CD14-positive monocyte (primary cell): ENCODE measurements around the gene SLC22A23. TPM values are rescaled to one million over a fixed set of nuclear protein-coding genes. Genes with fewer than 3 reads are reported as not detected.

ENCODE experiments used
- DNase-seq, 3 donors: peaks; one replicate each; pipeline ENCODE4 v3.0.0-alpha.2; 2011 to 2022
- H2AFZ ChIP-seq: 2 replicates; pipeline ENCODE4 v1.6.0; 2012; ENCODE audit warnings: mild to moderate bottlenecking, low read depth, low read length, inconsistent platforms; ENCODE audit not compliant: insufficient read depth, poor library complexity, severe bottlenecking
- H3K27ac ChIP-seq, 2 donors: 1 replicate in 1 of 2; 2 replicates in 1 of 2; pipeline ENCODE4 v1.5.1; 2012 to 2013; ENCODE audit warnings: low read length in 2 of 2, control low read depth in 1 of 2, inconsistent platforms in 1 of 2, low read depth in 1 of 2, mild to moderate bottlenecking in 1 of 2
- H3K27me3 ChIP-seq, 2 donors: one replicate each; pipeline versions ENCODE4 v1.6.0 to v1.6.1; 2011 to 2013; ENCODE audit warnings: low read length in 2 of 2; ENCODE audit not compliant: control insufficient read depth in 2 of 2, insufficient read depth in 2 of 2
- H3K36me3 ChIP-seq, 2 donors: replicated peaks in 1 of 2; 1 replicate in 1 of 2; 2 replicates in 1 of 2; pipeline versions ENCODE4 v1.5.1 to v1.6.1; 2012 to 2013; ENCODE audit warnings: low read length in 2 of 2, control low read depth in 1 of 2, inconsistent platforms in 1 of 2, mild to moderate bottlenecking in 1 of 2; ENCODE audit not compliant: insufficient read depth in 2 of 2, control insufficient read depth in 1 of 2
- H3K4me1 ChIP-seq, 2 donors: 1 replicate in 1 of 2; 2 replicates in 1 of 2; pipeline versions ENCODE4 v1.5.1 to v1.6.1; 2012 to 2013; ENCODE audit warnings: low read length in 2 of 2, control low read depth in 1 of 2, inconsistent platforms in 1 of 2, mild to moderate bottlenecking in 1 of 2, moderate library complexity in 1 of 2; ENCODE audit not compliant: insufficient read depth in 2 of 2, control insufficient read depth in 1 of 2
- H3K4me2 ChIP-seq: replicated peaks from 2 replicates; pipeline ENCODE3; 2012; ENCODE audit warnings: low read length, moderate library complexity, mild to moderate bottlenecking; ENCODE audit not compliant: poor library complexity, severe bottlenecking; ENCODE audit errors: extremely low read depth
- H3K4me3 ChIP-seq, 3 experiments: fragments of 200-600 bp in 1 of 3; sonication (generic) in 1 of 3; replicated peaks in 1 of 3; 1 replicate in 2 of 3; 2 replicates in 1 of 3; pipeline ENCODE4 v1.5.1; 2011 to 2013; ENCODE audit warnings: low read length in 3 of 3, mild to moderate bottlenecking in 3 of 3, control low read depth in 2 of 3, low read depth in 2 of 3, inconsistent platforms in 1 of 3, moderate library complexity in 1 of 3
- H3K79me2 ChIP-seq: 2 replicates; pipeline ENCODE4 v1.6.0; 2012; ENCODE audit warnings: mild to moderate bottlenecking, control low read depth, inconsistent platforms, low read length, moderate library complexity; ENCODE audit not compliant: insufficient read depth
- H3K9ac ChIP-seq: 2 replicates; pipeline ENCODE4 v1.6.0; 2017; ENCODE audit warnings: low read length, mild to moderate bottlenecking; ENCODE audit not compliant: insufficient read depth, poor library complexity, severe bottlenecking
- H3K9me3 ChIP-seq, 2 donors: replicated peaks in 1 of 2; 1 replicate in 1 of 2; 2 replicates in 1 of 2; pipeline versions ENCODE4 v1.5.1 to v1.6.1; 2012 to 2013; ENCODE audit warnings: low read length in 2 of 2, control low read depth in 1 of 2; ENCODE audit not compliant: control insufficient read depth in 1 of 2, insufficient read depth in 1 of 2
- H4K20me1 ChIP-seq: 2 replicates; pipeline ENCODE4 v1.6.0; 2012; ENCODE audit warnings: mild to moderate bottlenecking, low read length, control low read depth, moderate library complexity; ENCODE audit not compliant: insufficient read depth
- H3K27ac Mint-ChIP-seq, 7 donors: one replicate each; pipeline ENCODE4 v1.8.0; 2020; ENCODE audit warnings: mild to moderate bottlenecking in 7 of 7, mixed read lengths in 7 of 7, moderate library complexity in 6 of 7, inconsistent platforms in 2 of 7
- H3K27me3 Mint-ChIP-seq, 3 donors: one replicate each; pipeline ENCODE4 v1.8.0; 2021 to 2022; ENCODE audit warnings: low read depth in 3 of 3, mild to moderate bottlenecking in 3 of 3, mixed read lengths in 3 of 3, moderate library complexity in 3 of 3, inconsistent platforms in 1 of 3
- H3K36me3 Mint-ChIP-seq, 2 donors: one replicate each; pipeline ENCODE4 v1.8.0; 2020; ENCODE audit warnings: mixed read lengths in 2 of 2, inconsistent platforms in 1 of 2, mild to moderate bottlenecking in 1 of 2
- H3K4me1 Mint-ChIP-seq: one replicate; pipeline ENCODE4 v1.8.0; 2020; ENCODE audit warnings: mild to moderate bottlenecking, mixed read lengths
- H3K4me3 Mint-ChIP-seq, 2 donors: one replicate each; pipeline ENCODE4 v1.8.0; 2020; ENCODE audit warnings: mild to moderate bottlenecking in 2 of 2, mixed read lengths in 2 of 2, moderate library complexity in 1 of 2
- H3K9me3 Mint-ChIP-seq, 7 donors: one replicate each; pipeline ENCODE4 v1.8.0; 2020 to 2022; ENCODE audit warnings: mixed read lengths in 7 of 7, mild to moderate bottlenecking in 6 of 7, moderate library complexity in 6 of 7, inconsistent platforms in 2 of 7
- CTCF ChIP-seq: fragments of 200-600 bp; IDR thresholded peaks from one replicate; pipeline ENCODE4 v1.8.0; 2022; ENCODE audit warnings: antibody characterized with exemption, mild to moderate bottlenecking
- WGBS: methylation state at CpG from one replicate; pipeline ENCODE4 v1.1.5; 2013; ENCODE audit warnings: missing lambda C conversion rate; ENCODE audit not compliant: insufficient coverage; 5-methylcytosine and 5-hydroxymethylcytosine counted together
- intact Hi-C, 2 donors: fragments of 100-400 bp; cut with micrococcal nuclease; formaldehyde crosslinking; loops; one replicate each; pipeline versions ENCODE4 v1.15.0 to v1.15.1; 2023
- polyA plus RNA-seq, 3 donors: library from polyadenylated mRNA; depleted of rRNA in 1 of 3; unstranded in 2 of 3; stranded (reverse) in 1 of 3; fragments of 300-500 nt in 2 of 3; fragments of >200 nt in 1 of 3; fragmentation: Illumina TruSeq in 2 of 3; gene quantifications; 1 replicate in 2 of 3; 2 replicates in 1 of 3; pipeline ENCODE4 v1.2.3, GENCODE V29; 2012 to 2021

Gene SLC22A23
- polyA plus RNA-seq, 3 donors: 0.08 TPM; not detected in 2

DNA sequence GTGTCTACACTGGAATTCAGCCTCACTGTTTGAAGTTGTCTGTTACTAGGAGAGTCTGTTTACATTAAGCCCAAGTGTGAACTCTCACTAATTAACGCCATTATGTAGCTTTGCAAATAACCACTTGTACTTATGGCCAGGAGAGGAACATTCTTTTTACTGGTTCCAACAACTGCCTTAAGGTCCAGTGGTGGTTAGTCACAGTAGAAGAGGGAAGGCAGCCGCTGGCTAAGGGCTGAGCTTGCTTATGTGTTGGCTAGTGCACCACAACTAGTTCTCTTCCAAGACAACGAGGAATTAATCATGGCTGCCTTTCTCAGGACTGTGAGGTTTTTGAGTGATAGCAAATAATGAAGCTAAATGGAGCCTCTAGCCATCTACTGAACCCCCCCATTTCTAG, 14.9 kb upstream of the SLC22A23 start:
- no peaks in the 10 kb centered on the region for H3K9me3 Mint-ChIP-seq
- WGBS: no CpG with 5 or more reads among the region's 3 CpGs

GRCh38 chr6:3471286-3471685, 14.4 kb upstream of the SLC22A23 start:
- no peaks in the 10 kb centered on the region for H3K27me3 ChIP-seq
- H3K27ac ChIP-seq: no peak overlapping the region
- no peak overlapping the region for H3K9ac ChIP-seq
- no peaks in the 10 kb centered on the region for H3K9me3 ChIP-seq
- no peak overlapping the region for H3K4me3 ChIP-seq
- no peak overlapping the region for H3K27ac Mint-ChIP-seq
- H3K27me3 Mint-ChIP-seq: peaks cover 4 to 18% (median 13%) of the 10 kb centered on the region in 3 donors
- 93% methylated on average over 3 of the region's 5 CpGs for WGBS
- no peaks in the 10 kb centered on the region for H3K79me2 ChIP-seq
- no peak overlapping the region for H2AFZ ChIP-seq
- no peaks in the 10 kb centered on the region for H3K4me1 Mint-ChIP-seq
- H3K36me3 ChIP-seq: no peaks in the 10 kb centered on the region
- no peak overlapping the region for H3K4me3 Mint-ChIP-seq
- intact Hi-C loops: no loop called here
- H3K4me2 ChIP-seq: no peak overlapping the region
- no peaks in the 10 kb centered on the region for H4K20me1 ChIP-seq
- no peak for TF ChIP-seq CTCF
- no peaks in the 10 kb centered on the region for H3K4me1 ChIP-seq
- H3K36me3 Mint-ChIP-seq: no peaks in the 10 kb centered on the region
- DNase-seq: no peak
- H3K9me3 Mint-ChIP-seq: no peaks in the 10 kb centered on the region

More for the DNA sequence above, 14.9 kb upstream of the SLC22A23 start:
- Histone ChIP-seq H3K27ac (no peak overlapping the region), H3K36me3 (no peaks in the 10 kb centered on the region), H2AFZ (no peak overlapping the region), H4K20me1 (no peaks in the 10 kb centered on the region), H3K4me3 (no peak overlapping the region), H3K4me2 (no peak overlapping the region), H3K4me1 (no peaks in the 10 kb centered on the region), H3K9me3 (no peaks in the 10 kb centered on the region), H3K9ac (no peak overlapping the region), H3K79me2 (no peaks in the 10 kb centered on the region), H3K27me3 (no peaks in the 10 kb centered on the region)
- DNase-seq: no peak
- Mint-ChIP-seq H3K4me1 (no peaks in the 10 kb centered on the region), H3K36me3 (no peaks in the 10 kb centered on the region), H3K27ac (no peak overlapping the region), H3K27me3 (peaks cover 4 to 16% (median 13%) of the 10 kb centered on the region in 3 donors), H3K4me3 (no peak overlapping the region)
- intact Hi-C loops: no loop called here
- TF ChIP-seq CTCF: no peak
